ENCODE results near the gene KIF13A.

DNA sequence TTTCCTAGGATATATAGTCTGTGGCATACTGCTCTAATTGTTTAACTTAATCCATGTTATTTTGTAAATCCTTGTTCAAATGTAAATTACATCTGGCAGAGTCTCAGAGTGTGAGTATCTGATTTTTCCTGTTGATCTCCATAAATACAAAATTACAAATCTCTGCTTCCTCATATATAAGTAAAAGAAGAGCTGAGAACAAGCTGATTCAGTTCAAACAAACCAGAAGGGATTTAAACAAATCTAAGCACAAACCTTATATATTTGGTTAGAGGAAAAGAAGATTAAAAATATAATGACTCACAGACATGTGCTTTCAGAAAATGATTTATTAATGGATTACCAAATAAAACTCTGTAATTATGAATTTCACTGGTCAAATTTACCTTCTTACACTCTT is 37.3 kb downstream of the KIF13A start:
- TF ChIP-seq, protein P1, sequence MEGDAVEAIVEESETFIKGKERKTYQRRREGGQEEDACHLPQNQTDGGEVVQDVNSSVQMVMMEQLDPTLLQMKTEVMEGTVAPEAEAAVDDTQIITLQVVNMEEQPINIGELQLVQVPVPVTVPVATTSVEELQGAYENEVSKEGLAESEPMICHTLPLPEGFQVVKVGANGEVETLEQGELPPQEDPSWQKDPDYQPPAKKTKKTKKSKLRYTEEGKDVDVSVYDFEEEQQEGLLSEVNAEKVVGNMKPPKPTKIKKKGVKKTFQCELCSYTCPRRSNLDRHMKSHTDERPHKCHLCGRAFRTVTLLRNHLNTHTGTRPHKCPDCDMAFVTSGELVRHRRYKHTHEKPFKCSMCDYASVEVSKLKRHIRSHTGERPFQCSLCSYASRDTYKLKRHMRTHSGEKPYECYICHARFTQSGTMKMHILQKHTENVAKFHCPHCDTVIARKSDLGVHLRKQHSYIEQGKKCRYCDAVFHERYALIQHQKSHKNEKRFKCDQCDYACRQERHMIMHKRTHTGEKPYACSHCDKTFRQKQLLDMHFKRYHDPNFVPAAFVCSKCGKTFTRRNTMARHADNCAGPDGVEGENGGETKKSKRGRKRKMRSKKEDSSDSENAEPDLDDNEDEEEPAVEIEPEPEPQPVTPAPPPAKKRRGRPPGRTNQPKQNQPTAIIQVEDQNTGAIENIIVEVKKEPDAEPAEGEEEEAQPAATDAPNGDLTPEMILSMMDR (IDR thresholded peaks at IDR 0.05; ENCODE audit: insufficient read depth, low read length), result no peak
- TF ChIP-seq, protein P2, sequence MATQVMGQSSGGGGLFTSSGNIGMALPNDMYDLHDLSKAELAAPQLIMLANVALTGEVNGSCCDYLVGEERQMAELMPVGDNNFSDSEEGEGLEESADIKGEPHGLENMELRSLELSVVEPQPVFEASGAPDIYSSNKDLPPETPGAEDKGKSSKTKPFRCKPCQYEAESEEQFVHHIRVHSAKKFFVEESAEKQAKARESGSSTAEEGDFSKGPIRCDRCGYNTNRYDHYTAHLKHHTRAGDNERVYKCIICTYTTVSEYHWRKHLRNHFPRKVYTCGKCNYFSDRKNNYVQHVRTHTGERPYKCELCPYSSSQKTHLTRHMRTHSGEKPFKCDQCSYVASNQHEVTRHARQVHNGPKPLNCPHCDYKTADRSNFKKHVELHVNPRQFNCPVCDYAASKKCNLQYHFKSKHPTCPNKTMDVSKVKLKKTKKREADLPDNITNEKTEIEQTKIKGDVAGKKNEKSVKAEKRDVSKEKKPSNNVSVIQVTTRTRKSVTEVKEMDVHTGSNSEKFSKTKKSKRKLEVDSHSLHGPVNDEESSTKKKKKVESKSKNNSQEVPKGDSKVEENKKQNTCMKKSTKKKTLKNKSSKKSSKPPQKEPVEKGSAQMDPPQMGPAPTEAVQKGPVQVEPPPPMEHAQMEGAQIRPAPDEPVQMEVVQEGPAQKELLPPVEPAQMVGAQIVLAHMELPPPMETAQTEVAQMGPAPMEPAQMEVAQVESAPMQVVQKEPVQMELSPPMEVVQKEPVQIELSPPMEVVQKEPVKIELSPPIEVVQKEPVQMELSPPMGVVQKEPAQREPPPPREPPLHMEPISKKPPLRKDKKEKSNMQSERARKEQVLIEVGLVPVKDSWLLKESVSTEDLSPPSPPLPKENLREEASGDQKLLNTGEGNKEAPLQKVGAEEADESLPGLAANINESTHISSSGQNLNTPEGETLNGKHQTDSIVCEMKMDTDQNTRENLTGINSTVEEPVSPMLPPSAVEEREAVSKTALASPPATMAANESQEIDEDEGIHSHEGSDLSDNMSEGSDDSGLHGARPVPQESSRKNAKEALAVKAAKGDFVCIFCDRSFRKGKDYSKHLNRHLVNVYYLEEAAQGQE (IDR thresholded peaks at IDR 0.05; ENCODE audit: insufficient replicate concordance, low read depth), result no peak
- TF ChIP-seq POLR2AphosphoS5 (IDR thresholded peaks at IDR 0.05; ENCODE audit: low read depth) (no peak), GABPA (IDR thresholded peaks at IDR 0.05; ENCODE audit: low read depth) (no peak)

Measured in HL-60 (cell line).